CD4-positive, alpha-beta T cell (primary cell): ENCODE data around the gene CCDC178. TPM values are rescaled to one million over a fixed set of nuclear protein-coding genes. Genes with fewer than 3 reads are reported as not detected.

Source experiments
- ATAC-seq: fragments of 200-7000 bp; cut with Tn5 transposase; one replicate; pipeline ENCODE4 v1.10.0; 2022; ENCODE audit warnings: mild to moderate bottlenecking; ENCODE audit not compliant: poor library complexity
- CTCF ChIA-PET: fragments of 350-600 bp; sonication (Branson Sonifier 250); formaldehyde crosslinking; loops from one replicate; lab custom pipeline; 2021; ENCODE audit warnings: antibody characterized with exemption, inconsistent platforms; lab: Charles Lee
- POLR2A ChIA-PET: fragments of 350-600 bp; sonication (Branson Sonifier 250); formaldehyde crosslinking; loops from one replicate; lab custom pipeline; 2021; ENCODE audit warnings: antibody characterized with exemption, inconsistent platforms; lab: Charles Lee
- DNase-seq, 14 experiments: peaks; one replicate each; pipeline ENCODE4 v3.0.0-alpha.2; 2013 to 2020; ENCODE audit warnings: mixed read lengths in 2 of 14
- H3K27ac ChIP-seq, 2 donors: one replicate each; pipeline versions ENCODE4 v1.5.1 to v1.7.0; 2013; ENCODE audit warnings: low read length in 2 of 2, low read depth in 1 of 2, mild to moderate bottlenecking in 1 of 2
- H3K27me3 ChIP-seq, 2 experiments: 1 replicate in 1 of 2; 2 replicates in 1 of 2; pipeline versions ENCODE4 v1.6.1 to v1.7.0; 2013; ENCODE audit warnings: low read length in 2 of 2, control low read depth in 1 of 2, mild to moderate bottlenecking in 1 of 2, moderate library complexity in 1 of 2; ENCODE audit not compliant: insufficient read depth in 2 of 2, control insufficient read depth in 1 of 2
- H3K36me3 ChIP-seq: one replicate; pipeline ENCODE4 v1.6.1; 2013; ENCODE audit warnings: low read length, control low read depth; ENCODE audit not compliant: insufficient read depth
- H3K4me1 ChIP-seq: one replicate; pipeline ENCODE4 v1.6.1; 2013; ENCODE audit warnings: low read length, control low read depth; ENCODE audit not compliant: insufficient read depth
- H3K4me3 ChIP-seq: one replicate; pipeline ENCODE4 v1.5.1; 2013; ENCODE audit warnings: mild to moderate bottlenecking, low read length, moderate library complexity
- H3K9me3 ChIP-seq, 2 experiments: 1 replicate in 1 of 2; 2 replicates in 1 of 2; pipeline versions ENCODE4 v1.6.1 to v1.7.0; 2013; ENCODE audit warnings: low read length in 2 of 2, mild to moderate bottlenecking in 2 of 2, control low read depth in 1 of 2, moderate library complexity in 1 of 2; ENCODE audit not compliant: control insufficient read depth in 1 of 2, insufficient read depth in 1 of 2
- H3K27ac Mint-ChIP-seq: one replicate; pipeline ENCODE4 v1.8.0; 2020; ENCODE audit warnings: mixed read lengths
- H3K27me3 Mint-ChIP-seq: one replicate; pipeline ENCODE4 v1.8.0; 2021; ENCODE audit warnings: mixed read lengths
- H3K36me3 Mint-ChIP-seq: one replicate; pipeline ENCODE4 v1.8.0; 2021; ENCODE audit warnings: low read depth, mixed read lengths
- H3K4me1 Mint-ChIP-seq: one replicate; pipeline ENCODE4 v1.8.0; 2021; ENCODE audit warnings: low read depth, mixed read lengths
- H3K4me3 Mint-ChIP-seq: one replicate; pipeline ENCODE4 v1.8.0; 2020; ENCODE audit warnings: mild to moderate bottlenecking, mixed read lengths
- H3K9me3 Mint-ChIP-seq: one replicate; pipeline ENCODE4 v1.8.0; 2020; ENCODE audit warnings: mixed read lengths
- intact Hi-C, 2 experiments: fragments of 100-400 bp; cut with DNase I in 1 of 2; cut with micrococcal nuclease in 1 of 2; formaldehyde crosslinking; loops; one replicate each; pipeline versions ENCODE4 v1.15.1 to v1.9.0; 2023 to 2025; cut with DNase I, micrococcal nuclease
- total RNA-seq, 174 experiments: library from RNA in 2 of 174; stranded (reverse) in 2 of 174; gene quantifications; one replicate each; pipeline ENCODE4 v1.2.3 and lab custom pipeline; 2021 to 2026
- TF ChIP-seq, protein P1 (sequence below): fragments of 200-600 bp; IDR thresholded peaks from one replicate; pipeline ENCODE4 v1.8.0; 2022; ENCODE audit warnings: antibody characterized with exemption, mild to moderate bottlenecking

The CCDC178 gene
- total RNA-seq, 2 experiments from 2014 or later = not detected

DNA sequence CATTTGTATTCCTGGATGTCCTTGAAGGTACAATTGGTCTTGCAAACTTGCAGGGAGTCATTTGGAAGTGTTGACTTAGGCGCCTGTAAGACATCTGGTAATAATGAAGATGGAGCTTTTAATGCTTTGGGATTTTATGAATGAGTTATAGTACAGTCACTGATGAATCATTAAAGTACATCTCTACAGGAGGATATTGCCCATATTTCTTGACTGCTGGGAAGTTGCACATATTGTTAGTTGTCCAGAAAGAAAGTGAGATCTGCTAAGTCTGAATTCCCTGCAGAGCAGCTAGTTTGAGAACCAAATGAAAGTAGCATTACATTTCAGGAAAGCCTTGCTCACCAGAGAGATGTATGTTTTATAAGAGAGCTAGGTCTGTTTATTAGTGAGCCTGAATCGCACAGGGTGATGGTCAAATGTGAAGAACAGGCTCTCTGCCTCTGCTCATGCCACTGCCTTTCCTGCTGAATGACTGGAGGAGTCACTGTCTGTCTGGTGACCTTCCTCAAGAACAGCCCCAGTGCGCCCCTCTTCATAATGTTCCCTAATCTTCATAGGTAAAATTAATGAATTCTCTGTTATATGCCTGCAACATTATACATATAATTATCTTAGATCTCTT is 528.7 kb downstream of the CCDC178 start:
- no peaks in the 10 kb centered on the region for H3K36me3 ChIP-seq
- no peaks in the 10 kb centered on the region for H3K36me3 Mint-ChIP-seq
- DNase-seq (no peak), ATAC-seq (no peak)
- POLR2A ChIA-PET = no interaction called here
- no peaks in the 10 kb centered on the region for H3K4me1 Mint-ChIP-seq
- H3K4me3 Mint-ChIP-seq = no peak overlapping the region
- CTCF ChIA-PET = no interaction called here
- peaks cover 5% of the 10 kb centered on the region for H3K9me3 Mint-ChIP-seq
- H3K4me3 ChIP-seq = no peak overlapping the region
- TF ChIP-seq, protein P1, sequence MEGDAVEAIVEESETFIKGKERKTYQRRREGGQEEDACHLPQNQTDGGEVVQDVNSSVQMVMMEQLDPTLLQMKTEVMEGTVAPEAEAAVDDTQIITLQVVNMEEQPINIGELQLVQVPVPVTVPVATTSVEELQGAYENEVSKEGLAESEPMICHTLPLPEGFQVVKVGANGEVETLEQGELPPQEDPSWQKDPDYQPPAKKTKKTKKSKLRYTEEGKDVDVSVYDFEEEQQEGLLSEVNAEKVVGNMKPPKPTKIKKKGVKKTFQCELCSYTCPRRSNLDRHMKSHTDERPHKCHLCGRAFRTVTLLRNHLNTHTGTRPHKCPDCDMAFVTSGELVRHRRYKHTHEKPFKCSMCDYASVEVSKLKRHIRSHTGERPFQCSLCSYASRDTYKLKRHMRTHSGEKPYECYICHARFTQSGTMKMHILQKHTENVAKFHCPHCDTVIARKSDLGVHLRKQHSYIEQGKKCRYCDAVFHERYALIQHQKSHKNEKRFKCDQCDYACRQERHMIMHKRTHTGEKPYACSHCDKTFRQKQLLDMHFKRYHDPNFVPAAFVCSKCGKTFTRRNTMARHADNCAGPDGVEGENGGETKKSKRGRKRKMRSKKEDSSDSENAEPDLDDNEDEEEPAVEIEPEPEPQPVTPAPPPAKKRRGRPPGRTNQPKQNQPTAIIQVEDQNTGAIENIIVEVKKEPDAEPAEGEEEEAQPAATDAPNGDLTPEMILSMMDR = no peak
- intact Hi-C loops = no loop called here
- no peaks in the 10 kb centered on the region for H3K4me1 ChIP-seq
- H3K27me3 Mint-ChIP-seq = no peaks in the 10 kb centered on the region
- H3K27ac Mint-ChIP-seq = no peak overlapping the region
- H3K9me3 ChIP-seq = peaks cover 0 to 5% of the 10 kb centered on the region in 2 experiments
- no peaks in the 10 kb centered on the region for H3K27me3 ChIP-seq
- no peak overlapping the region for H3K27ac ChIP-seq

DNA sequence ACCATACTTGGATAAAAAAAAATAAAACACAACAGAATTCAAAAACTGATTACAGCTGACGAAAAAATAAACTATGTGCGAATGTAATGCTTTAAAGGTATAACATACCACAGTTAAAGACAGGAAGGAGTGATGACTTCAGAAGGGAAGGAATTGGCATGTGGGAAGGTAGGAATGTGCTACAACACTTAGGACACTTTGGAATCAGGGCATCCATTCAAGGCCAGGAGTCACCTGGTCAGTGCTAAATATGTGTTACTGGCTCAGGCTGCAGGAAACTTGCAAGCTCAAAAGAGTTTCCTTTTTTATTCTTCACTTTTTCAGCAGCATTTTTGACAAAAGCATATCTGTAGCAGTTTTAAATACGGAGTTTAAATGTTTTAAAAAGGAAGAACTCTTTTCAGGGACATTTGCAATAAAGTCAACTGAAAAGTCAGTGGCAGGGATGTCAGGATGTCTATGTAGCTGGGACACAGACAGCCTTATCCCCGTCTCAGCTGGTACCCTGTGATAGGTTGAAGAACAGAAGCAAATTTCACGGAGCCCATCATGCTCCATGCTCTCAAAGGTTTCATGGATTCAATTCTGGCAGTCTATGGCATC is 529.7 kb downstream of the CCDC178 start:
- H3K4me3 Mint-ChIP-seq = no peak overlapping the region
- no peaks in the 10 kb centered on the region for H3K27me3 ChIP-seq
- ATAC-seq (no peak), DNase-seq (no peak)
- intact Hi-C loops = no loop called here
- no peaks in the 10 kb centered on the region for H3K36me3 Mint-ChIP-seq
- ChIA-PET POLR2A (no interaction called here), CTCF (no interaction called here)
- TF ChIP-seq, protein P1 = no peak
- peaks cover 8% of the 10 kb centered on the region for H3K9me3 Mint-ChIP-seq
- H3K27me3 Mint-ChIP-seq = no peaks in the 10 kb centered on the region
- no peak overlapping the region for H3K27ac ChIP-seq
- peaks cover 0 to 5% of the 10 kb centered on the region in 2 experiments for H3K9me3 ChIP-seq
- H3K27ac Mint-ChIP-seq = no peak overlapping the region
- H3K4me3 ChIP-seq = no peak overlapping the region
- H3K4me1 ChIP-seq = no peaks in the 10 kb centered on the region
- H3K36me3 ChIP-seq = no peaks in the 10 kb centered on the region
- H3K4me1 Mint-ChIP-seq = no peaks in the 10 kb centered on the region

DNA sequence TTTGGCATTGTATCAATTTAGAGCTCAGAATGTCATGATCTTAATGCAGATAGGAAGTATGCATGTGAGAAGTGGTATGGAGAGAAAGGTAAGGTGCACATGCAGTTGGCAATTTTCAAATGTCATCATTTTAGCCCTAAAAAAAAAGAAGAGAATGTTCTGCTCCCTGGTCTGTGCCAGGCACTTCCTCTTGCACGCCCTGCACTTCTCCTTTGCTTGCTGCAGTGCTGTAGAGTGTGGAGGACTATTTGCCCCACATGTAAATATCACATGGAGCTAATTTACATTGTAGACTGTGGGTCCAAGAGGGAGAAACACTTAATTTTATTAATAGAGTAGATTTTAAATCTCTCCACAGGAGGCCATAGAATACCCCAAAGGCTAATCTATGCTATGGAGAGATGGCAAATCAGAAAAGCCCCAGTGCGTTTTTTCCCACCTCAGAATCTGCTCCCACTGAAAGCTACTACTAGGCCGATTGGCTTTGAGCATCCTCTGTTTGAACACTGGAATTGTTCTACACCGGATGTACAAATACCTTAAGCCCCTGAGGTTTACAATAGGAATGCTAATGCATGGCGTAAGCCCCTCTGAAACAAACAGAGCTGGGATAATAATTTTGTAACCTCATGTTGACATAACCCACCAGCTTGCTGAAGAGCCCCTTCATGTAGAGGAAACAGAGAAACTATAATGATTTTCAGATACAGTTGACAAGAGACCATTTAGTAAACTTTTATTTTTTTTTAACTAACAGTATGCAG is 530.5 kb downstream of the CCDC178 start:
- intact Hi-C loops = no loop called here
- Histone ChIP-seq H3K9me3 (peaks cover 0 to 5% of the 10 kb centered on the region in 2 experiments), H3K27ac (no peak overlapping the region), H3K27me3 (no peaks in the 10 kb centered on the region), H3K36me3 (no peaks in the 10 kb centered on the region), H3K4me3 (no peak overlapping the region), H3K4me1 (no peaks in the 10 kb centered on the region)
- Mint-ChIP-seq H3K9me3 (peaks cover 8% of the 10 kb centered on the region), H3K27ac (no peak overlapping the region), H3K4me3 (no peak overlapping the region), H3K4me1 (no peaks in the 10 kb centered on the region), H3K36me3 (no peaks in the 10 kb centered on the region), H3K27me3 (no peaks in the 10 kb centered on the region)
- POLR2A ChIA-PET = no interaction called here
- TF ChIP-seq, protein P1 = no peak
- ATAC-seq = no peak
- CTCF ChIA-PET = no interaction called here
- DNase-seq = no peak
